Stimulated activated CD4-positive, alpha-beta T cell treated with anti-CD3 and anti-CD28 coated beads, Interleukin-15, amount 100 ng/mL, for 48 hours (primary cell): ENCODE results near the gene EPHB3.

Experiments used
- DNase-seq, 2 donors: peaks; one replicate each; pipeline ENCODE4 v3.0.0-alpha.2; 2020; ENCODE audit warnings: low read depth in 2 of 2

Gene EPHB3

GRCh38 chr3:184563941-184564684, 2.5 kb downstream of the EPHB3 start:
- no peak for DNase-seq

GRCh38 chr3:184564685-184565385, 3.2 kb downstream of the EPHB3 start:
- no peak for DNase-seq

GRCh38 chr3:184565421-184566211, 4.0 kb downstream of the EPHB3 start:
- DNase-seq = no peak

GRCh38 chr3:184566441-184567414, 5.1 kb downstream of the EPHB3 start:
- DNase-seq = no peak

- DNase-seq = no peak
Observed at GRCh38 chr3:184567946-184568559, 6.5 kb downstream of the EPHB3 start.

- DNase-seq = no peak
Observed at GRCh38 chr3:184568560-184568923, 7.0 kb downstream of the EPHB3 start.

GRCh38 chr3:184568924-184569829, 7.6 kb downstream of the EPHB3 start:
- DNase-seq = no peak

- DNase-seq = no peak
Observed at GRCh38 chr3:184570035-184570434, 8.4 kb downstream of the EPHB3 start.

- DNase-seq = no peak
Observed at GRCh38 chr3:184570489-184570888, 8.9 kb downstream of the EPHB3 start.

- no peak for DNase-seq
Observed at GRCh38 chr3:184571750-184572377, 10.3 kb downstream of the EPHB3 start.

- no peak for DNase-seq
Observed at GRCh38 chr3:184572633-184573270, 11.2 kb downstream of the EPHB3 start.

- no peak for DNase-seq
Observed at GRCh38 chr3:184574515-184575417, 13.2 kb downstream of the EPHB3 start.

- no peak for DNase-seq
Observed at GRCh38 chr3:184575701-184576100, 14.1 kb downstream of the EPHB3 start.

GRCh38 chr3:184576457-184577240, 15.1 kb downstream of the EPHB3 start:
- DNase-seq = no peak

GRCh38 chr3:184577546-184577945, 16.0 kb downstream of the EPHB3 start:
- no peak for DNase-seq

GRCh38 chr3:184578218-184578617, 16.6 kb downstream of the EPHB3 start:
- DNase-seq = no peak

- no peak for DNase-seq
Observed at GRCh38 chr3:184578822-184579221, 17.2 kb downstream of the EPHB3 start.
